HTERT RPE-1 (cell line): Measurements from ENCODE around the gene AACS.
"Not testable (repeated sequence)": the region's sequence is repeated elsewhere in the genome, so short reads cannot be mapped to it uniquely, and the experiment has no call there.

Experiments used
- in situ Hi-C: fragments of 300-500 bp; cut with MboI; formaldehyde crosslinking; loops from 4 replicates; pipeline ENCODE4 v1.14.3; 2020; ENCODE audit warnings: low sequenced_read_pairs

Gene AACS

DNA sequence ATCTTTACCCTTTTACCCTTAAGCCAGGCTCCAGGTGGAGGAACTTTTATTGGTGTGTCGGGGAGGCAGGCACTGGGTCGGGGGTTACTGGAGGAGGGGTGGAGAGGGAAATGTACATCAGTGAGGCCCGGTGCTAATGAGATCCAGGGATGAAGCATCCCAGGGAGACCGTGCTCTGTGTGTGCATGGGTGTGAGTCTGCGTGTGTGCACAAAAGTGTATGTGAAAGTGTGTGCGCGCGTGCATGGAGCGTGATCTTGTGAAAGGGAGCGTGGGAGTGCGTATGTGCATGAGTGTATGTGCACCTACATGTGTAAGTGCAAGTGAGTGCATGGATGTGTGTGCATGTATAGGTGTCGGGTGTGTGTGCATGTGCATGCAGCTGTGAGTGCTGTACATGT, 55.3 kb downstream of the AACS start:
- in situ Hi-C loops, result no loop called here

DNA sequence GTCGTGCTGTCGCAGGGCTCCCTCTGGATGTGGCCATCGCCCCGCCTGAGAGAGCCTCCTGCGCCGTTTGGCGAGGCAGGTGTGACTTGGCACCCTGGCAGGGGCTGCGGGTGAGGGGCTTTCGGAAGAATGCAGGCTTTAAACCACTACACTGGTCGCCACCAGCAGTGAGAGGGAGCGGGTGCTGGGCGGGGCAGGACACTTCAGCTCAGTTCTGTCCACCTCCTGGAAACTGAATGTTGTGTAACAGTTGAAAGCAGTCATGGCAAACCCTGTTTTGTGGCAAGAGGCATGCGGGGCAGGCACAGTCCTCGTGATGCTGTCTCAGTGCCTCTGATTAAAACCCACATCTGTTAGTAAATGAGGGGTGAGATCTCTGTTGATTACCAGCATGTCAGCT, 55.9 kb downstream of the AACS start:
- in situ Hi-C loops, result no loop called here

DNA sequence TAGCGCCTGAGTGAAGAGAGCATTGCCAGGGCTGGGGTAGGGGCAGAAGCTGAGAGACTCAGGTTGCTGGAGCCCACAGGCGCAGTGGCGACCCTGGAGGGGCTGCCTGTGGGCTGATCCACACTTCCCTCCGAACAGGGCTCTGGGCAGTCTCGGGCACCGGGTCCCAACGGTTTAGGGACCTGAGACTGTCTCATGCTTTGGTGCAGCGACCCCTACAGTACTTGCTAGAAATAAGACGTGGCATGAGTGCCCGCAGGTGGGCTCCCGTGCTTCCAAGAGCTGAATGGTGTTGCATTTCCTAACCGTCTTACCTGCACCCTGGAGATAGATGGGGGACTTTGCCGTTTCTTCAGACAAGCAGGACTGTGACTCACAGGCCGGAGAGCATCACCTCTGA, 57.4 kb downstream of the AACS start:
- in situ Hi-C loops, result no loop called here

DNA sequence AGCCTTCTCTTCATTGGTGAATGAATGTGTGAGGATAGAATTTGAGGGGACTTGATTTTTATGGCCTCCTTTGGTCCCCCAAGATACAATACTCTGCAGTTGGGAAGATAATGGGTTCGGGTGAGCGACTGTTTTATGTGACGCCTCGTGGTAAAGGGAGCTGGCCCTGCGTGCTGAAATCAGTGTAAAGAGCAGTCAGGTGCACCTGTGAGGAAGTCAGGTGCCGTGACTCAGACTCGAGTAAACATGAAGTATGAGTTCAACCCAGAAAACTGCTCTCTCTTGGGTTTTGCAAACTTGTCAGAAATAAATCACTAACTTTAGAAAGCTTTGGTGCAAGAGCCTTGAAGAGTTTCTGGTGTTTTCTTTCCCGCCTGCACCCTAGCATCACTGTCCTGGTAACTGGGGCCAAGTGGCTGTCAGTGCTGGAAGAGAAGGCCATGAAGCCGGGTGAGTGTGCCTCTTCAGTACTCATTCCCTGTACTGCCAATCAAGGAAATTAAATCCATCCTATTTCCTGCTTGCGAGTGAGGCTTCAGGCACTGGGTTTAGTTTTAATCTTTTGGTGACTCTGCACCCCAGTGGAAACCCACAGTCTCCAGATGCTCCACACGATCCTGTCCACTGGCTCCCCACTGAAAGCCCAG, 59.2 kb downstream of the AACS start:
- in situ Hi-C loops, result no loop called here

DNA sequence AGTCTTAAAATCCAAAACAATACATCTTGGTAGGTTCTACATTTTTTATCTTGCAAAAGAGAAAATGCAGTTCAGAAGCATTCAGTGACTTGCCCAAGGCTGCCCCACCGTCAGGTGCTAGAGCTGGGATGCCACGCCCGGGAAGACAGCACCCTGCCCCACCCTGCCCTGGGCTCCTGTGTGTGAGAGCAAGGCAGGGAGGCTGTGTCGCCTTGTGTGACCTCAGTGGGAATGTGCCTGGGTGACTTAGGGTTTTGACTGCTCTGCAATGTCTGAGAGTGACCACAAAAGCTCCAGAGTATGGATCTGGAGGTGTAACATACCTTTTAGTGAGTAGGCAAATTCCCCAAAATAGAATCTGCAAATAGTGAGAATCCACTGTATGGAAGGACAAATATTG, 60.0 kb downstream of the AACS start:
- in situ Hi-C loops, result no loop called here

DNA sequence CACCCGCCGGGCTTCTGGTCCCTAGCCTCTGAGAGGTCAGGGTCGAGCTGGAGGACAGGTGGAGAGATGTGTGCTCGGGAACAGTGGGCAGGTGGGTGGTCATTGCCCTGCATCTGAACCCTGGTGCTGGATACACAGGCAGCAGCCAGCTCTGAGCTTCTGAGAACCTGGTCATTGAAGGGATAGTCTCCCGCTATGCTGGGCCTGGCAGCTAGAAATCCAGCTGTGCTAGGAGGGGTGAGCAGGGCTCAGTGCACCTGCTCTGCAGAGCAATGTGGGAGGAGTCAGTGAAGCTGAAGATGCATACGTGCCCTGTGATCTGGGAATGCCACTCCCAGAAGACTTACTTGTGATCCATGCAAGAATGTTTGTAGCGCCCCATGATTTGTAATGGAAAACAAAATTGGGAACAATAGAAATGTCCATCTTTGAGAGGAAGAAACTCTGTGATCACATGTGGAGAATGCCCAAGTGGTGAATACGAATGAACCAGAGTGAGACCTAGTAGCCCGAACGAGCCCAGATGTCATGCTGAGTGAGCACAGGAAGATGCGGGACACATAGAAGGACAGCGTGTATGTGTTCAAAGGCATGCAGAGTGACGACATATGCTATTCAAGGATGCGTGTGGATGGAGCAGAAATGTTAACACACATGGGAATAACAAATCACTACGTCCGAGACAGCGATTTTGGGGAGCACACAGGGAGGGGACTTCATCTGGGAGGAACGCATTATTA, 63.4 kb downstream of the AACS start:
- in situ Hi-C loops, result no loop called here

DNA sequence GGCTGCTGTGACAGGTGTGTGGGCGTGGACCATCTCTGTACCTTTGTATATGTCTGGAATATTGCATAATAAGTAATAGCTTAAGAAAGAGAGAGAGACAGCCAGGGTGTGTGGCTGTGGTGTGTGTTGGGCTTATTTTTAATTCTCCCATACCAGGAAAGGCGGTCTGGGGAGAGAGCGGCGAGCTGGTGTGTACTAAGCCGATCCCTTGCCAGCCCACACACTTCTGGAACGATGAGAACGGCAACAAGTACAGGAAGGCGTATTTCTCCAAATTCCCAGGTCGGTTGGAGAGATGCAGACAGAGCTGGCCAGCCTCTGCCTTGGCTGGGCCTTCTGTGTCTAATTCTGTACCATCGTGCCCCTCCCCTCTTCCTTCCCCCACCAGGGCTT, 63.9 kb downstream of the AACS start:
- in situ Hi-C loops, result no loop called here

DNA sequence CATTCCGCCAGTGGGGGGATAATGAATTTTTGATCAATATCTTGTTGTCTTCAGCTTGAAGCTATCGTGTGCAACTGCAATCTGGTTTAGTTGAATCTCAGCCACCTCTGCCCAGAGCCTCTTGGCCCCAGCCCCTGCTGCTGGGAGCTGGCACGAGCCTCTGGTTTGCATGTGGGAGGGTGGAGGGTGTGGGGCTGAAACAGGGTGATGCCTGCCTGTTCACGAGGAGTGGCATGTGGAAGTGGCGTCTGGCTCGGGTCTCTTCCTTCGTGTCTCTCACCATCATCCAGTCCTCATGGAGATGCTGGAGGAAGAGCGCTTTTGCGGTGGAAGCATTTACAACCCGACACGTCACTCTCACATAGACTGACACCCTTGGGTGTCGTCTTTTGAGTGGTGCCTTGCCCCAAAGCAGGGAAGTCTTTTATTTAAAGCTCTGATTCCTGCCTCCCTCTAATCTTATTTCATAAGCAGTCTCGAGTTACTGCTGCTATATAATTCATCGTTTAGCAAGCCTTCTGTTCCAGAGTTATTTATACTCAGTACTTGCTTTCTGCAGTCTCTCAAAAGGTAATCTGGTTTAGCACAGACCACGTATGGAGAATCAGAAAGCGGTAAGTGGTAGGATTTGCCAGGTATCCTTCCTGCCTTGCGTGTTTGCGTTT, 64.5 kb downstream of the AACS start:
- in situ Hi-C loops, result no loop called here

DNA sequence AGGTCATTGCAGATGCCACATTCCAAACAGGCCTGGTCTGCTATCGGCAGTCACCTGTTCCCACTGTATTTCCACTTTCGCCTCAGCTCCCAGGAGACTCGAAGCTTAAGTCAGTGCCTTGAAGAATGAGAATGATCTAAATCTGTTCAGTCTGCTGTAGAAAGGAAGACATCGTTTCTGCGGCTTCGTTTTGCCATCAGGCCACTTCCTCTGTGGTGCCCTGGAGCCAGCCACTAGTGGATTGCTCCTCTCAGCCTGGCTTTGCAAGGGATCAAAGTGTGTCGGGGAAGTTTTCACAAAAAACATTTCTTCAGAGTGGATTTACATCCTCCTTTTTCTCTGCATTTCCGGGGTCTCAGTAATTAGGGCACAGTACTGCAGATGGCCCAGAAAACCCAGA, 66.7 kb downstream of the AACS start:
- in situ Hi-C loops, result no loop called here

DNA sequence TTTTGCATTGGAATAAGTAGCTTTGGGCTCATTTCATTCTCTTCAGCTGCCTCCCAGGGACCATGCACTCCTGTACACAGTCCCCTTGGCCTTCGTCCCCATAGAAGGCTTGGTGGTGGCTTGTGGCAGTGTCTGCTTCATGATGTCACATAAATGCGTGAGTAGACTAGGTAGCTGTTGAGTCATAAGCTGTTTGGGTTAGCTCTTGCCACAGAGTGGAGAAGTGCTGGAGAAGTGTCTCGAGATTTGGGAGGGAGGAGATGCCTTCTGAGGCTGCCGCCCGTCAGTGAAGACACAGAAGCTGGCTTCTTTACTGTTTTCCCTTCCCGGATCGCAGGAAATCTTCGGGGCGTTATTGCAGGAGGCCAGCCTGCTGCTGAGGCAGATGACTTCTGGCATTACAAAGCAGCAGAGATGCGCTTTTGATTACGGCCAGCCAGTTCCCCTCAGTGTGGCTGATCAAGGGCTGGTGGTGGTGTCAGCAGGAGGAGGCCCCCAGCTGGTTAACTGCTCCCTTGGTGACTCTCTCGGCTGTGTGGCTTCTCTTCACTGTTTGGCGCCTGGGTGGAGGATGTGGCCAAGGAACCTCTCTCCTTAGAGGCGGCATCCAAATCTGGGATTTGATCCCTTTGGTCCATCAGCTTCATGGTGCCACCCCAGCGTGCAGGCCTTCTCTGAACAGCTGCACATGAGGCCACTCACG, 67.6 kb downstream of the AACS start:
- in situ Hi-C loops, result no loop called here

DNA sequence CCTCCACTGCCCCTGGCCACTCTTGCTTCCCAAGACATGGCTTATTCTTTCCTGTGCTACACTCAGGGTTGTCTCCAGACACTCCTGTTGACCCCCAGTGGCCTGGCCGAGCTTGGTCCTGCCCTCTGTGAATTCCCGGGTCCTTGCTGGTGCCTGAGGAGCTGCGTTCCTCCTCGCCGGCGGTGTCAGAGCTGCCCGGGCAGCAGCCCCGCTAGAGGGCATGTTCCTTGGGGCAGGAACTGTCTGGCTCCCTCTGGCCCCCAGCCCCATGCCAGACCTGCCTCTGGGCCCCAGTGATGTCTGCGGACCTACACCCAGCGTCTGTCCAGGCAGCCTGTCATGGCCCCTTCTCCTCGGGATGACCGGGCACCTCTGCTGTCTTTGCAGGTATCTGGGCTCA, 68.4 kb downstream of the AACS start:
- in situ Hi-C loops, result no loop called here

DNA sequence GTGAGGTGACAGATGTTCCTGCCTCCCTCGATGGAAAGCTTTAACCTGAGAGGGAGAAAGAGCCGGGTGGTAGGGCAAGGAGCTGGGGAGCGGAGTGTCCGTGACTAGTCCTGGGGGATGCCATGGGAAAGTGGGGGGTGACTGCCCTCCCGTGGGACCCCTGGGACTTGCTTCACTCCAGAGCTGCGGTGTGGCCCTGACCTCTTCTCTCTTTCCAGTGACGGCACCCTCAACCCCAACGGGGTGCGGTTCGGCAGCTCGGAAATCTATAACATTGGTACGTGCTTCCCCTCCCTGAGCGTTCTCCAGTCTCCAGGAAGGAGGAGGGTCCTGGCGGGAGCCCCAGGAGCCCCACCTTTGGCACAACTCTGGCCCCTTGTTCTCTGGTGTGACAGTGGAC, 69.3 kb downstream of the AACS start:
- in situ Hi-C loops, result no loop called here

DNA sequence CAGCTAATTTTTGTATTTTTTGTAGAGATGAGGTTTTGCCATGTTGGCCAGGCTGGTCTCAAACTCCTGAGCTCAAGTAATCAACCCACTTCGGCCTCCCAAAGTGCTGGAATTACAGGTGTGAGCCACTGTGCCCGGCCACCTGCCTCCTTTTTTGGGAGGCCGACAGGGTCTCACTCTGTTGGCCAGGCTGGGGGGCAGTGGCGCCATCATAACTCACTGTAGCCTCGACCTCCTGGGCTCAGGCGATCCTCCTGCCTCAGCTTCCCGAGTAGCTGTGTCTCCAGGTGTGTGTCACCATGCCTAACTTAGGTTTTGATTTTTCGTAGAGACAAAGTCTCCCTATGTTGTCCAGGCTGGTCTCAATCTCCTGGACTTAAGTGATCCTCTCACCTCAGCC, 70.7 kb downstream of the AACS start:
- in situ Hi-C loops, result no loop called here

DNA sequence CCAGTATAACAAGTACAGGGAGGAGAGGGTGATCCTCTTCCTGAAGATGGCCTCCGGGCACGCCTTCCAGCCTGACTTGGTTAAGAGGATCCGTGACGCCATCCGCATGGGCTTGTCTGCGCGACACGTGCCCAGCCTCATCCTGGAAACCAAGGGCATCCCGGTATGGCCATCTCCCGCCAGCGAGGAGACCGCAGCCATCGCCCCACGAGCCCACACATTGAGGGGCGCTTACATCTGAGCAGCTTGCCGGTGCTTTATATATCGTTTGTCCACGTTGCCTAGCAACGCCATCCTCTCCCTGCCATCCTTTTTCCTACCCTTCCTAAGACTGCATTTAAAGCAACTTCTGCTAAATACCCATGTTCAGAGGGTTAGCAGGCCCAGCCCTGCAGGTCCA, 71.5 kb downstream of the AACS start:
- in situ Hi-C loops, result no loop called here

DNA sequence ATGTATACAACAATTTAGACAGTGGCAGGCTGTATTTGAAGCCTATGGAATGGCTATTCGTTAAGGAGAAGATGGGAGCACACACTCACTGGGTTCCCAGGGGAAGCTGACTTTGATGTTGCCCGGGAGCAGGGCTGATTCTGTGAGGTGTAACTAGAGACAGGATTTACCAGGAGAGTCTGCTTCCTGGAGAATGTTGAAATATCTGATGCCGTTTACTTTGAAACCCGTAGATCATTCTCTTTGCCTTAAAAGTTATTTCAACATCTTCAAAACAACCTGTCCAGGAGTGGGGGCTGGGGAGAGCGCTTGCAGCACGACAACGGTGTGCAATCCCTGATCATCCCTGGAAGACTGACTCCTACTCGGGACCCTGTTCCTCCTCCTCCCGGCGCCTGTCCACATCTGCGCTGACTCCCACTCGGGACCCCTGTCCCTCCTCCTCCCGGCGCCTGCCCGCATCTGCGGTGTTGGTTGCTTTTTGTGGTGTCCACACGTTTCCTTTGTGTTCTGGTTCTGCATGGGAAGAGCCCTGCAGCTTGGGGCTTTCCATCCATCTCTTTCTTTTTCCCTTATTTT, 72.6 kb downstream of the AACS start:
- in situ Hi-C loops, result no loop called here

DNA sequence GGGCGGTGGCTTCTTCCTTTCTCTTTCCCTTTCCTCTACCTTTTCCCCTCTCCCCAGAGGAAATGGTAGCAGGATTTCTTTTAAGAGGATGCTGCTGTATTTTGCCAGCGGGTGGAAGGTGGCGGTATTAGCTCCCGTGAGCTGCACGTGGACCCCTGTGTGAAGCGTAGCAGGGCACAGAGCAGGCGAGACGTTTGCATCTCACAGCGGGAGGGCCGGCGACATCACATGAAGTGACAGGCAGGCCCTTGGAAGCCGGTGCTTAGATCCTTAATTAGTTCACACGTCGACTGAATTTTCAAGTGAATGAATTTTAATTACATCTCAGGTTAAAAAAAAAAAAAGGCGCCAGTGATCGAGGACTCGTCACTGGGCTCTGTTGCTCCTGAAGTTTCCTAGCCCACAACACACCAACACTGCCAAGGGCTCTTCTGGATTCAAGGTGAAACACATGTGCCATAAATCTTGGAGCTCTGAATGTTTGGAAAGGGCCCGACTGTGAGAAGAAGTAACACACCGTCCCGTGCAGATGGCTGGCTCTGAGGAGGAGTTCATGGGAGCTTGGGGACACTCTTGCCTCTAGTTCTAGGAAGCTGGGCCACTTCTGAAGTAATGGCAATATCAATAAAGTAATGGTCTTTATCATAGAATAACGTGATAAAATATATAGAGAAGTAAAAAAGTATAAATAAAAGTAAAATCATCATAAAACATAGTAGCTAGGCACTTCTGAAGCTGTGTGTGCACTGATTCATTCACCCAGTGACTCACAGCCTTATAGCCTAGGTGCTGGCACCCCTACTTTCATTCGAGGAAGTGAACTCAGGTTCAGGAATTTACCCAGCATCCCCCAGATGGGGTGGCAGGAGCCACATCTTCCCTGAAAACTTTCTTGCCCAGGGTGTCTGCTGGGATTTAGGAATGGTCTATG, 75.3 kb downstream of the AACS start:
- in situ Hi-C loops, result no loop called here

DNA sequence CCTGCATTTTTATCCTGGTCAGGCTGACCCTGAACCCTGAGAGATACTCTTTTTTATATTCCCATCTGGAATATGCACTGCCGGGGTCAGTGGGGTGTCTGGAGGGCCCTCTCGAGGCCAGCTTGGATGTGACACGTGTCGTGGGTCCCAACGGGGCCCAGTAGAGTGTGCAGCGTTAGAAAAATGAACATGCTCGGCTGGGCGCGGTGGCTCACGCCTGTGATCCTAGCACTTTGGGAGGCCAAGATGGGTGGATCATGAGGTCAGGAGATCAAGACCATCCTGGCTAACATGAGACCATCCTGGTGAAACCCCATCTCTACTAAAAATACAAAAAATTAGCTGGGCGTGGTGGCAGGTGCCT, 76.0 kb downstream of the AACS start:
- in situ Hi-C loops, result not testable (repeated sequence)

DNA sequence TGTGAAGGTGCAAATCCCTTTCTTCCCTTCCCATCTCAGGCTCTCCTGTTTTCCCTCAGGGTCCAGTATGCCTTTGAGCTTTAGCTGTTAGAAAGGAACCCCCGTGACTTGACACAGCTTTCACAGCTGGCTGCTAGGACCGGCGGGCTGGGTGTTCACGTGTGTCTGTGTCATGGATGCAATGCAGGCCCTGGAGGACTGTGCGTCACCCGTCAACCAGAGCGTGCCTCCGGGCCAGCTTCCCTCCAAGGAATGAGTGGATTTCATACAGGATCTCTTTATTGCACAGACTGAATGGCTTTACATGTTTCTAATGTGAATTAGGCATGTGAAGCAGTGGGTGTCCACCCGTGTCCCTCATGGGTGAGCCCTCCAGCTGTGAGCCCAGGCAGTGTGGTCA, 77.4 kb downstream of the AACS start:
- in situ Hi-C loops, result no loop called here

DNA sequence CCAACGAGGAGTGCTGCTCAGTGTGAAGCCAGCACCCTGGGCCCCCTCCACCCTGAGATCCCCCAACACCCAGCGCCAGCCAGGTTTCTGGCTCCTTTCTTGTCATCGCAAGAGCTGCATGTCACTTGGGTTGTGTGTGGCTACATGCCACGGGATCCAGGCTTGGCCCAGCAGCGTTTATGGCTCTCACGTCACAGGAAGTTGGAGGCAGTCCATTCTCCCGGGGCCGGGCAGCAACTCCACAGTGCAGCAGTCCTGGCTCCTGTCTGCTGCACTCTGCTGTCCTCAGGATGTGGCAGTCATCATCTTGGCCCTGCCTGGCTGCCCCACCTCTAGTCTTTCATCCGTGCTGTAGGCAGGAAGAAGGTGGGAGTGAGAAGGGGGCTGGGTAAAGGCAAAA, 78.3 kb downstream of the AACS start:
- in situ Hi-C loops, result no loop called here

DNA sequence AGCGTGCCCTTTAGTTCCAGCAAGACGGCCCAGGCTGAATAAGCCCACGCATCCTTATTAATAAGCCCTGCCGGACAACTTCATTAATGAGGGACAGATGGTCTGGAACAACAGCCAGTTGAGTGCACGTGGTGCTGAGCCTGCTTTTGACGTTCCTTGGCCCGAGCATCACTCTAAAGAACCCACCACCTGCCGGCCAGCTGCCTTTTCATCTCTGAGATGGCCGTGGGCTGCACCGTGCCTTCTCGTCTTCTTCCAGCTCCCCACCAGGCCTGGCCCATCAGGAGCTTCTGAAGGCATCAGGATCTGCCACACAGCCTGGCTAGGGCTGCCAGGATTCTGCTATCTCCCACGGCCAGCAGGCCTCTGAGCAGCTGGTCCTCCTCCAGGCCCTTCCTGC, 80.0 kb downstream of the AACS start:
- in situ Hi-C loops, result no loop called here
